SK-N-SH treated with all-trans-retinoic acid at 6 μM for 48 hours (cell line): ENCODE data around the gene SLC10A4.

Experiments used
- ATAC-seq: fragments of 200-7000 bp; cut with Tn5 transposase; 3 replicates; pipeline ENCODE4 v1.9.1; 2020; ENCODE audit warnings: mild to moderate bottlenecking, moderate library complexity
- BACH2 ChIP-seq: fragments of 250-450 bp; sonication (Bioruptor Pico); IDR thresholded peaks from 2 replicates; pipeline ENCODE4 v1.9.0; 2021; ENCODE audit warnings: mild to moderate bottlenecking, borderline replicate concordance
- CSDC2 ChIP-seq: fragments of 250-450 bp; sonication (Bioruptor Pico); IDR thresholded peaks from 2 replicates; pipeline ENCODE4 v1.5.0; 2020; ENCODE audit warnings: mild to moderate bottlenecking, moderate library complexity
- ESRRG ChIP-seq: fragments of 250-450 bp; sonication (Bioruptor Pico); IDR thresholded peaks from 2 replicates; pipeline ENCODE4 v1.6.1; 2021; ENCODE audit warnings: mild to moderate bottlenecking
- GLIS3 ChIP-seq: fragments of 250-450 bp; sonication (Bioruptor Pico); IDR thresholded peaks from 2 replicates; pipeline ENCODE4 v1.5.0; 2020; ENCODE audit warnings: mild to moderate bottlenecking, moderate library complexity
- ISL1 ChIP-seq: fragments of 250-450 bp; sonication (Bioruptor Pico); IDR thresholded peaks from 2 replicates; pipeline ENCODE4 v2.1.2; 2022; ENCODE audit warnings: mild to moderate bottlenecking, moderate library complexity
- RARB ChIP-seq: fragments of 250-450 bp; sonication (Bioruptor Pico); IDR thresholded peaks from 2 replicates; pipeline ENCODE4 v1.8.0; 2021; ENCODE audit warnings: mild to moderate bottlenecking, moderate library complexity
- SNAI2 ChIP-seq: fragments of 250-450 bp; sonication (Bioruptor Pico); IDR thresholded peaks from 2 replicates; pipeline ENCODE4 v1.5.0; 2020; ENCODE audit warnings: mild to moderate bottlenecking, moderate library complexity
- TCF4 ChIP-seq: fragments of 250-450 bp; sonication (Bioruptor Pico); IDR thresholded peaks from 2 replicates; pipeline ENCODE4 v1.8.0; 2021; ENCODE audit warnings: mild to moderate bottlenecking, moderate library complexity, borderline replicate concordance
- TOX ChIP-seq: fragments of 250-450 bp; sonication (Bioruptor Pico); IDR thresholded peaks from 2 replicates; pipeline ENCODE4 v1.8.0; 2021; ENCODE audit warnings: mild to moderate bottlenecking, moderate library complexity, borderline replicate concordance
- ZC3H10 ChIP-seq: fragments of 250-450 bp; sonication (Bioruptor Pico); IDR thresholded peaks from 2 replicates; pipeline ENCODE4 v1.5.1; 2021; ENCODE audit warnings: mild to moderate bottlenecking, moderate library complexity
- ZFP3 ChIP-seq: fragments of 250-450 bp; sonication (Bioruptor Pico); IDR thresholded peaks from 2 replicates; pipeline ENCODE4 v1.5.0; 2020; ENCODE audit warnings: mild to moderate bottlenecking, moderate library complexity
- ZFP30 ChIP-seq: fragments of 450-650 bp; formaldehyde crosslinking; IDR thresholded peaks from 2 replicates; pipeline ENCODE4 v1.5.0; 2022; ENCODE audit warnings: mild to moderate bottlenecking, moderate library complexity
- ZNF565 ChIP-seq: fragments of 450-650 bp; formaldehyde crosslinking; conservative IDR thresholded peaks from 2 replicates; pipeline ENCODE4 v1.5.0; 2020; ENCODE audit warnings: low read depth, mild to moderate bottlenecking, moderate library complexity
- ZNF70 ChIP-seq: fragments of 450-650 bp; formaldehyde crosslinking; IDR thresholded peaks from 2 replicates; pipeline ENCODE4 v1.5.0; 2020; ENCODE audit warnings: mild to moderate bottlenecking, moderate library complexity
- ZNF8 ChIP-seq: fragments of 450-650 bp; formaldehyde crosslinking; IDR thresholded peaks from 2 replicates; pipeline ENCODE4 v1.5.0; 2020; ENCODE audit warnings: mild to moderate bottlenecking, moderate library complexity
- TF ChIP-seq, protein P1 (sequence below): fragments of 250-450 bp; sonication (Bioruptor Pico); IDR thresholded peaks from 2 replicates; pipeline ENCODE4 v1.5.1; 2021; ENCODE audit warnings: mild to moderate bottlenecking, moderate library complexity
- TF ChIP-seq, protein P2 (sequence below): fragments of 250-450 bp; sonication (Bioruptor Pico); IDR thresholded peaks from 2 replicates; pipeline ENCODE4 v1.8.0; 2021; ENCODE audit warnings: low read depth, mild to moderate bottlenecking, moderate library complexity, borderline replicate concordance
- TF ChIP-seq, protein P3 (sequence below): fragments of 250-450 bp; sonication (Bioruptor Pico); IDR thresholded peaks from 2 replicates; pipeline ENCODE4 v1.5.1; 2020; ENCODE audit warnings: low read depth, mild to moderate bottlenecking, moderate library complexity
- TF ChIP-seq, protein P4 (sequence below): fragments of 250-450 bp; sonication (Bioruptor Pico); IDR thresholded peaks from 2 replicates; pipeline ENCODE4 v1.5.0; 2020; ENCODE audit warnings: mild to moderate bottlenecking, moderate library complexity

Gene SLC10A4

DNA sequence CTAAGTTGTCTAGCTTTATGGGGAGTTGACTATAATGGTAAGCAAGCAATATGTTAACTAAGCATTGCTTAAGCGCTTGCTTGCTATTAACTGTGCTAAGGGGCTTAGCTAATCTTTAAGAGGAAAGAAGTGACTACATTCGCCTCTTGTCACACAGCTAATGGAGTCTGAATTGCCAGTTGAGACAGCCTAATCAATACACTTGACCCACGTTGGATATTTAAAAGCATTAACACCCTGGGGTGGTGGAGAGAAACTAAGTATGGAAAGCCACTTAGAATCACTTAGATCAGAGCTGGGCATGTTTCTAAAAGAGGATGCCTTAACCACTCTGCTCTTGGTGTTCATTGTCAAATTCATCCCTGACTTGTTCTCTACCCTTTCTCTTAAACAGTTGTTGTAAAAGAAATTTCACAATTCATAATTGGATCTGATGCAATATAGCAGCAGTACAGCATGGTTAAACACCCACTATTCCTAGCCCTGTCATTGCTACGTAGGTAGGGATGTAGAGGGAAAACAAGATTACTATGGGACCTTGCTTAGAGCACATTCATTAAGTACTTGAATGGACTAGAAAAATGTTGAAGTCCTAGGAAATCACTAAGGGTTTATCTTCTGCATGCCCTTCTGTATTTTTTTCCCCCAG lies 10.4 kb downstream of the SLC10A4 start:
- TF ChIP-seq, protein P1, sequence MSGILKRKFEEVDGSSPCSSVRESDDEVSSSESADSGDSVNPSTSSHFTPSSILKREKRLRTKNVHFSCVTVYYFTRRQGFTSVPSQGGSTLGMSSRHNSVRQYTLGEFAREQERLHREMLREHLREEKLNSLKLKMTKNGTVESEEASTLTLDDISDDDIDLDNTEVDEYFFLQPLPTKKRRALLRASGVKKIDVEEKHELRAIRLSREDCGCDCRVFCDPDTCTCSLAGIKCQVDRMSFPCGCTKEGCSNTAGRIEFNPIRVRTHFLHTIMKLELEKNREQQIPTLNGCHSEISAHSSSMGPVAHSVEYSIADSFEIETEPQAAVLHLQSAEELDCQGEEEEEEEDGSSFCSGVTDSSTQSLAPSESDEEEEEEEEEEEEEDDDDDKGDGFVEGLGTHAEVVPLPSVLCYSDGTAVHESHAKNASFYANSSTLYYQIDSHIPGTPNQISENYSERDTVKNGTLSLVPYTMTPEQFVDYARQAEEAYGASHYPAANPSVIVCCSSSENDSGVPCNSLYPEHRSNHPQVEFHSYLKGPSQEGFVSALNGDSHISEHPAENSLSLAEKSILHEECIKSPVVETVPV (CRISPR knock-in tag), result no peak
- TF ChIP-seq ZNF70 (CRISPR knock-in tag) (no peak), ZNF565 (CRISPR knock-in tag) (no peak), GLIS3 (CRISPR knock-in tag) (no peak)
- TF ChIP-seq, all 23 proteins: peak for 0
- ATAC-seq, result no peak

DNA sequence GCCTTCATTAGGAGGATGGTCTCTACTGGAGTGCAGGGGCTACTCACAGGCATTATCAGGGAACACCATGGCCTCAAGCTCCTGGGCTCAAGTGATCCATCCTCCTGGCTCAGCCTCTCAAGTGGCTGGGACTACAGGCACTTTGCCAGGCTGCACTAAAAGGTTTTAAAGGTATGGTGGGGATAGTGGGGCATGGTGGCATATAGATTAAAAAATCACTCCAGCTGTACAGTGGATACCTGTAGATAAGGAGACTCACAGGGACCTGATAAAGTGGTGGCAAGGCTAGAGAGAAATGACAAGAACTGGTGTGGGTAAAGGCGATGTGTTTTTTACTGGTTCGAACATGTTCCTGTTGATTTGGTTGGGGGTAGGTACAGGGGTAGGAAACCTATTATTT lies 12.8 kb downstream of the SLC10A4 start:
- TF ChIP-seq CSDC2, result no peak
- TF ChIP-seq, protein P2, sequence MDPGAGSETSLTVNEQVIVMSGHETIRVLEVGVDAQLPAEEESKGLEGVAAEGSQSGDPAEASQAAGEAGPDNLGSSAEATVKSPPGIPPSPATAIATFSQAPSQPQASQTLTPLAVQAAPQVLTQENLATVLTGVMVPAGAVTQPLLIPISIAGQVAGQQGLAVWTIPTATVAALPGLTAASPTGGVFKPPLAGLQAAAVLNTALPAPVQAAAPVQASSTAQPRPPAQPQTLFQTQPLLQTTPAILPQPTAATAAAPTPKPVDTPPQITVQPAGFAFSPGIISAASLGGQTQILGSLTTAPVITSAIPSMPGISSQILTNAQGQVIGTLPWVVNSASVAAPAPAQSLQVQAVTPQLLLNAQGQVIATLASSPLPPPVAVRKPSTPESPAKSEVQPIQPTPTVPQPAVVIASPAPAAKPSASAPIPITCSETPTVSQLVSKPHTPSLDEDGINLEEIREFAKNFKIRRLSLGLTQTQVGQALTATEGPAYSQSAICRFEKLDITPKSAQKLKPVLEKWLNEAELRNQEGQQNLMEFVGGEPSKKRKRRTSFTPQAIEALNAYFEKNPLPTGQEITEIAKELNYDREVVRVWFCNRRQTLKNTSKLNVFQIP (CRISPR knock-in tag), result no peak
- ATAC-seq, result no peak

DNA sequence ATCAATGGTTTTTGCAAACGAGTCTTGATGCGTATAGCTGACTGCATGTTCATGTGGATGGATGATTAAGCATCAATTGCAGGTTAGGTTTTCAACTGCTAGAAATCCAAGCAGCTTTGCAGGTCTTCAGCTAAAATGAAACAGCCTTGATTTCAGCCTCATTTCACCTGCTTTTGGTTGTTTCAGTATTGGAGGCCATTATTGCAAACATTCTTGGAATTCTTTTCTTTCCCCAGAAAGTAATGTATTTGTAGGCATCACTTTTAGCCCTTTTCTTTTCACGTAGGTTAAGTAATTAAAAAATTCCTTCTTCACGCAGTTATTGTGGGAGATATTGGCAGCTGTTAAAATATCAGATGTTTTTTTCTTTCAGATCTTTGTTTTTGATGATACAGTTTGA lies 15.8 kb downstream of the SLC10A4 start:
- ATAC-seq, result no peak
- TF ChIP-seq ZFP30 (CRISPR knock-in tag), result no peak
- no peak for TF ChIP-seq TOX (CRISPR knock-in tag)

DNA sequence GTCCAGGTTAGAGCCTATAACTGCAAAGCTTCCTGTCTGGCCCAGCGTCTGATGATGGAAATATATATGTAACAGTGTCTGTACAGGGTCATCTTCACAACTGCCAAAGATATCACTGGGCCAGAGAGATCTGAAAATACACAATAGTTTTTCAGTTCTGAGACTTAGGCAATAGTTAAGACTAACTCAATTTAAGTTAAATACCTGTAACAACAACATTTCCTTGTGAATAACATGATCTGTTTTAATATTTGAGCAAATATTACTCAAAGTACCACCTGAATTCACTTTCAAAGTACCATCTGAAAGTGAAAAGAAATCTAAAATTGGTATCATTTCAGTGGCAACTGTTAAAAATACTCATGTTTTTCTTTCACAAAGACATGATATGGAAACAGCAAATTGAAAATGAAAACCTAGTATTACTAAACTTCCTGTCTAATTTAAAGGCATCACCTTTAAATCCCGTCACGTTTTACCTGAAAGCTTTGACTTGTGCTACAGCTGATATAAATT lies 16.5 kb downstream of the SLC10A4 start:
- ATAC-seq, result no peak
- TF ChIP-seq ZC3H10 (CRISPR knock-in tag) (no peak), ESRRG (CRISPR knock-in tag) (no peak), ZNF70 (CRISPR knock-in tag) (no peak), TCF4 (CRISPR knock-in tag) (no peak), ZFP3 (CRISPR knock-in tag) (no peak), SNAI2 (CRISPR knock-in tag) (no peak), ISL1 (no peak), BACH2 (CRISPR knock-in tag) (no peak), ZNF8 (CRISPR knock-in tag) (no peak), ZNF565 (CRISPR knock-in tag) (no peak), TOX (CRISPR knock-in tag) (no peak), RARB (CRISPR knock-in tag) (no peak)
- TF ChIP-seq, protein P3, sequence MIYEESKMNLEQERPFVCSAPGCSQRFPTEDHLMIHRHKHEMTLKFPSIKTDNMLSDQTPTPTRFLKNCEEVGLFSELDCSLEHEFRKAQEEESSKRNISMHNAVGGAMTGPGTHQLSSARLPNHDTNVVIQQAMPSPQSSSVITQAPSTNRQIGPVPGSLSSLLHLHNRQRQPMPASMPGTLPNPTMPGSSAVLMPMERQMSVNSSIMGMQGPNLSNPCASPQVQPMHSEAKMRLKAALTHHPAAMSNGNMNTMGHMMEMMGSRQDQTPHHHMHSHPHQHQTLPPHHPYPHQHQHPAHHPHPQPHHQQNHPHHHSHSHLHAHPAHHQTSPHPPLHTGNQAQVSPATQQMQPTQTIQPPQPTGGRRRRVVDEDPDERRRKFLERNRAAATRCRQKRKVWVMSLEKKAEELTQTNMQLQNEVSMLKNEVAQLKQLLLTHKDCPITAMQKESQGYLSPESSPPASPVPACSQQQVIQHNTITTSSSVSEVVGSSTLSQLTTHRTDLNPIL, result no peak
- TF ChIP-seq, protein P4, sequence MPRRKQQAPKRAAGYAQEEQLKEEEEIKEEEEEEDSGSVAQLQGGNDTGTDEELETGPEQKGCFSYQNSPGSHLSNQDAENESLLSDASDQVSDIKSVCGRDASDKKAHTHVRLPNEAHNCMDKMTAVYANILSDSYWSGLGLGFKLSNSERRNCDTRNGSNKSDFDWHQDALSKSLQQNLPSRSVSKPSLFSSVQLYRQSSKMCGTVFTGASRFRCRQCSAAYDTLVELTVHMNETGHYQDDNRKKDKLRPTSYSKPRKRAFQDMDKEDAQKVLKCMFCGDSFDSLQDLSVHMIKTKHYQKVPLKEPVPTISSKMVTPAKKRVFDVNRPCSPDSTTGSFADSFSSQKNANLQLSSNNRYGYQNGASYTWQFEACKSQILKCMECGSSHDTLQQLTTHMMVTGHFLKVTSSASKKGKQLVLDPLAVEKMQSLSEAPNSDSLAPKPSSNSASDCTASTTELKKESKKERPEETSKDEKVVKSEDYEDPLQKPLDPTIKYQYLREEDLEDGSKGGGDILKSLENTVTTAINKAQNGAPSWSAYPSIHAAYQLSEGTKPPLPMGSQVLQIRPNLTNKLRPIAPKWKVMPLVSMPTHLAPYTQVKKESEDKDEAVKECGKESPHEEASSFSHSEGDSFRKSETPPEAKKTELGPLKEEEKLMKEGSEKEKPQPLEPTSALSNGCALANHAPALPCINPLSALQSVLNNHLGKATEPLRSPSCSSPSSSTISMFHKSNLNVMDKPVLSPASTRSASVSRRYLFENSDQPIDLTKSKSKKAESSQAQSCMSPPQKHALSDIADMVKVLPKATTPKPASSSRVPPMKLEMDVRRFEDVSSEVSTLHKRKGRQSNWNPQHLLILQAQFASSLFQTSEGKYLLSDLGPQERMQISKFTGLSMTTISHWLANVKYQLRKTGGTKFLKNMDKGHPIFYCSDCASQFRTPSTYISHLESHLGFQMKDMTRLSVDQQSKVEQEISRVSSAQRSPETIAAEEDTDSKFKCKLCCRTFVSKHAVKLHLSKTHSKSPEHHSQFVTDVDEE (CRISPR knock-in tag), result no peak
- TF ChIP-seq, protein P1 (CRISPR knock-in tag), result no peak
